Natural killer cell (primary cell): Measurements from ENCODE around the gene CEACAM18. TPM values are rescaled to one million over a fixed set of nuclear protein-coding genes. Genes with fewer than 3 reads are reported as not detected.
A peak's percentile ranks its signal among the peaks of the same experiment; 100 is the strongest.

Experiments used
- ATAC-seq, 3 donors: fragments of 150-1000 bp in 2 of 3; fragments of 200-7000 bp in 1 of 3; cut with Tn5 transposase; 1 replicate in 1 of 3; 2 replicates in 2 of 3; pipeline ENCODE4 v1.10.0; 2021; ENCODE audit warnings: mild to moderate bottlenecking in 2 of 3, moderate library complexity in 2 of 3
- DNase-seq, 2 donors: peaks; one replicate each; pipeline versions ENCODE4 v3.0.0 to v3.0.0-alpha.2; 2013 to 2021; ENCODE audit warnings: mixed read lengths in 1 of 2
- H3K27ac ChIP-seq: one replicate; pipeline ENCODE4 v1.5.1; 2013; ENCODE audit warnings: mild to moderate bottlenecking, low read length
- H3K27me3 ChIP-seq: one replicate; pipeline ENCODE4 v1.6.1; 2013; ENCODE audit warnings: low read length; ENCODE audit not compliant: control insufficient read depth, insufficient read depth
- H3K36me3 ChIP-seq: one replicate; pipeline ENCODE4 v1.6.1; 2013; ENCODE audit warnings: low read length; ENCODE audit not compliant: control insufficient read depth, insufficient read depth
- H3K4me1 ChIP-seq: one replicate; pipeline ENCODE4 v1.6.1; 2013; ENCODE audit warnings: low read length; ENCODE audit not compliant: control insufficient read depth, insufficient read depth
- H3K4me3 ChIP-seq: one replicate; pipeline ENCODE4 v1.5.1; 2013; ENCODE audit warnings: low read length
- H3K9me3 ChIP-seq: one replicate; pipeline ENCODE4 v1.6.1; 2013; ENCODE audit warnings: low read length; ENCODE audit not compliant: control insufficient read depth, insufficient read depth
- H3K27ac Mint-ChIP-seq, 2 donors: one replicate each; pipeline ENCODE4 v1.8.0; 2022; ENCODE audit warnings: mild to moderate bottlenecking in 2 of 2, mixed read lengths in 2 of 2, moderate library complexity in 1 of 2
- H3K27me3 Mint-ChIP-seq, 2 donors: one replicate each; pipeline ENCODE4 v1.8.0; 2022; ENCODE audit warnings: low read depth in 2 of 2, mixed read lengths in 2 of 2
- H3K36me3 Mint-ChIP-seq: one replicate; pipeline ENCODE4 v1.8.0; 2022; ENCODE audit warnings: mixed read lengths
- H3K4me1 Mint-ChIP-seq, 2 donors: one replicate each; pipeline ENCODE4 v1.8.0; 2022; ENCODE audit warnings: mixed read lengths in 2 of 2
- H3K4me3 Mint-ChIP-seq: one replicate; pipeline ENCODE4 v1.8.0; 2022; ENCODE audit warnings: mild to moderate bottlenecking, moderate library complexity, mixed read lengths
- H3K9me3 Mint-ChIP-seq, 2 donors: one replicate each; pipeline ENCODE4 v1.8.0; 2022; ENCODE audit warnings: mixed read lengths in 2 of 2
- WGBS: methylation state at CpG from one replicate; pipeline ENCODE4 v1.1.7; 2013; ENCODE audit warnings: missing lambda C conversion rate; ENCODE audit not compliant: insufficient coverage; 5-methylcytosine and 5-hydroxymethylcytosine counted together
- intact Hi-C: fragments of 100-400 bp; cut with micrococcal nuclease; formaldehyde crosslinking; loops from one replicate; pipeline ENCODE4 v1.14.2; 2022
- total RNA-seq, 4 donors: library from RNA; stranded (reverse); fragments of 120-200 nt in 1 of 4; gene quantifications; one replicate each; pipeline versions ENCODE4 v1.2.3 to v1.2.4, GENCODE V29; 2013 to 2022
- TF ChIP-seq, protein P1 (sequence below): fragments of 200-600 bp; IDR thresholded peaks from one replicate; pipeline ENCODE4 v1.8.0; 2022; ENCODE audit warnings: antibody characterized with exemption

The CEACAM18 gene
- total RNA-seq, 3 donors from 2014 or later (not counting 1 experiment from before 2014, with no cell fraction given): not detected

GRCh38 chr19:51501594-51502263 is 23.4 kb downstream of the CEACAM18 start, which contains the start of gene SIGLEC12:
Gene SIGLEC12 (minus strand): TSS chr19:51501800. CDS start chr19:51501733, 67 bp downstream.
- intact Hi-C loops: no loop called here
- Histone ChIP-seq H3K9me3 (no peaks in the 10 kb centered on the region), H3K27ac (no peak within 1 kb of the TSS), H3K4me1 (peaks cover 17% of the 10 kb centered on the region), H3K4me3 (no peak within 1 kb of the TSS), H3K36me3 (no peaks in the 10 kb centered on the region), H3K27me3 (no peaks in the 10 kb centered on the region)
- Mint-ChIP-seq H3K27ac (peak within 1 kb of the TSS in 1 of 2 donors; percentile 59), H3K9me3 (no peaks in the 10 kb centered on the region), H3K27me3 (peaks cover 3 to 8% of the 10 kb centered on the region in 2 donors), H3K4me3 (peak within 1 kb of the TSS; percentile 53), H3K36me3 (no peaks in the 10 kb centered on the region), H3K4me1 (peaks cover 7 to 15% of the 10 kb centered on the region in 2 donors)
- ATAC-seq (peak; percentile 53 to 76 (median 59)), DNase-seq (no peak)
- TF ChIP-seq, protein P1, sequence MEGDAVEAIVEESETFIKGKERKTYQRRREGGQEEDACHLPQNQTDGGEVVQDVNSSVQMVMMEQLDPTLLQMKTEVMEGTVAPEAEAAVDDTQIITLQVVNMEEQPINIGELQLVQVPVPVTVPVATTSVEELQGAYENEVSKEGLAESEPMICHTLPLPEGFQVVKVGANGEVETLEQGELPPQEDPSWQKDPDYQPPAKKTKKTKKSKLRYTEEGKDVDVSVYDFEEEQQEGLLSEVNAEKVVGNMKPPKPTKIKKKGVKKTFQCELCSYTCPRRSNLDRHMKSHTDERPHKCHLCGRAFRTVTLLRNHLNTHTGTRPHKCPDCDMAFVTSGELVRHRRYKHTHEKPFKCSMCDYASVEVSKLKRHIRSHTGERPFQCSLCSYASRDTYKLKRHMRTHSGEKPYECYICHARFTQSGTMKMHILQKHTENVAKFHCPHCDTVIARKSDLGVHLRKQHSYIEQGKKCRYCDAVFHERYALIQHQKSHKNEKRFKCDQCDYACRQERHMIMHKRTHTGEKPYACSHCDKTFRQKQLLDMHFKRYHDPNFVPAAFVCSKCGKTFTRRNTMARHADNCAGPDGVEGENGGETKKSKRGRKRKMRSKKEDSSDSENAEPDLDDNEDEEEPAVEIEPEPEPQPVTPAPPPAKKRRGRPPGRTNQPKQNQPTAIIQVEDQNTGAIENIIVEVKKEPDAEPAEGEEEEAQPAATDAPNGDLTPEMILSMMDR: no peak
- 27% methylated on average over 10 of the region's 12 CpGs for WGBS

- intact Hi-C loops: no loop called here
- Histone ChIP-seq H3K9me3 (no peaks in the 10 kb centered on the region), H3K27me3 (no peaks in the 10 kb centered on the region), H3K27ac (no peak overlapping the region), H3K4me1 (peaks cover 17% of the 10 kb centered on the region), H3K4me3 (no peak overlapping the region), H3K36me3 (no peaks in the 10 kb centered on the region)
- ATAC-seq: no peak
- no peak overlapping the region for H3K4me3 Mint-ChIP-seq
- H3K27ac Mint-ChIP-seq: no peak overlapping the region
- no peaks in the 10 kb centered on the region for H3K9me3 Mint-ChIP-seq
- 39% methylated on average over 5 of the region's 5 CpGs for WGBS
- DNase-seq: no peak
- peaks cover 3 to 7% of the 10 kb centered on the region in 2 donors for H3K27me3 Mint-ChIP-seq
- peaks cover 7 to 15% of the 10 kb centered on the region in 2 donors for H3K4me1 Mint-ChIP-seq
- no peaks in the 10 kb centered on the region for H3K36me3 Mint-ChIP-seq
- TF ChIP-seq, protein P1: no peak
Measured at GRCh38 chr19:51503286-51503817, 25.0 kb downstream of the CEACAM18 start.

- no peak overlapping the region for H3K4me3 ChIP-seq
- H3K27me3 ChIP-seq: no peaks in the 10 kb centered on the region
- peaks cover 0 to 2% of the 10 kb centered on the region in 2 donors for H3K27me3 Mint-ChIP-seq
- no peaks in the 10 kb centered on the region for H3K36me3 Mint-ChIP-seq
- H3K36me3 ChIP-seq: no peaks in the 10 kb centered on the region
- ATAC-seq: no peak
- intact Hi-C loops: no loop called here
- TF ChIP-seq, protein P1: no peak
- DNase-seq: no peak
- H3K9me3 Mint-ChIP-seq: no peaks in the 10 kb centered on the region
- WGBS: 60% methylated on average over 3 of the region's 3 CpGs
- H3K27ac Mint-ChIP-seq: no peak overlapping the region
- peaks cover 7 to 15% of the 10 kb centered on the region in 2 donors for H3K4me1 Mint-ChIP-seq
- H3K27ac ChIP-seq: no peak overlapping the region
- no peaks in the 10 kb centered on the region for H3K9me3 ChIP-seq
- H3K4me3 Mint-ChIP-seq: no peak overlapping the region
- peaks cover 17% of the 10 kb centered on the region for H3K4me1 ChIP-seq
Measured at GRCh38 chr19:51503896-51504295, 25.6 kb downstream of the CEACAM18 start.
